NCI-H82 treated with DMSO at 0.1 percent for 48 hours (cell line): ENCODE measurements around the gene LRRC43.
A peak's percentile ranks its signal among the peaks of the same experiment; 100 is the strongest.
"Not testable (repeated sequence)": the region's sequence is repeated elsewhere in the genome, so short reads cannot be mapped to it uniquely, and the experiment has no call there.

ENCODE experiments used
- DNase-seq: peaks from one replicate; lab custom pipeline; 2025; ENCODE audit not compliant: unreplicated experiment; lab: John Stamatoyannopoulos, UW

The LRRC43 gene

GRCh38 chr12:122152754-122153153, 30.2 kb upstream of the LRRC43 start:
- no peak for DNase-seq

GRCh38 chr12:122155705-122156104, 27.2 kb upstream of the LRRC43 start:
- no peak for DNase-seq

- no peak for DNase-seq
Observed at GRCh38 chr12:122158700-122159285, 24.1 kb upstream of the LRRC43 start.

GRCh38 chr12:122159882-122160281, 23.0 kb upstream of the LRRC43 start:
- no peak for DNase-seq

- no peak for DNase-seq
Observed at GRCh38 chr12:122160761-122161160, 22.2 kb upstream of the LRRC43 start.

- DNase-seq: no peak
Observed at GRCh38 chr12:122161682-122162081, 21.2 kb upstream of the LRRC43 start.

GRCh38 chr12:122162976-122163375, 19.9 kb upstream of the LRRC43 start:
- no peak for DNase-seq

- peak; percentile 94 for DNase-seq
Observed at GRCh38 chr12:122166422-122167349, 16.2 kb upstream of the LRRC43 start.

GRCh38 chr12:122167356-122167925, 15.5 kb upstream of the LRRC43 start:
- no peak for DNase-seq

- DNase-seq: no peak
Observed at GRCh38 chr12:122168492-122168891, 14.4 kb upstream of the LRRC43 start.

- no peak for DNase-seq
Observed at GRCh38 chr12:122171399-122171798, 11.5 kb upstream of the LRRC43 start.

GRCh38 chr12:122172262-122172939, 10.5 kb upstream of the LRRC43 start:
- no peak for DNase-seq

- DNase-seq: no peak
Observed at GRCh38 chr12:122174155-122174845, 8.6 kb upstream of the LRRC43 start, which contains the start of gene IL31. Gene IL31 (minus strand): TSS chr12:122174221. CDS start chr12:122174172, 49 bp downstream.

GRCh38 chr12:122176473-122176872, 6.5 kb upstream of the LRRC43 start:
- not testable (repeated sequence) for DNase-seq

- DNase-seq: no peak
Observed at GRCh38 chr12:122183588-122183940, 641 bp downstream of the LRRC43 start.

- no peak for DNase-seq
Observed at GRCh38 chr12:122184517-122184916, 1.6 kb downstream of the LRRC43 start.

GRCh38 chr12:122185079-122185478, 2.2 kb downstream of the LRRC43 start:
- DNase-seq: no peak

GRCh38 chr12:122185494-122186082, 2.7 kb downstream of the LRRC43 start:
- DNase-seq: no peak

GRCh38 chr12:122187466-122187865, 4.5 kb downstream of the LRRC43 start:
- no peak for DNase-seq
